Stomach (tissue), 19 donors: ENCODE data around the gene FRMD8. TPM values are rescaled to one million over a fixed set of nuclear protein-coding genes. Genes with fewer than 3 reads are reported as not detected.

Experiments used
- DNase-seq, 2 donors: peaks; one replicate each; pipeline versions ENCODE4 v3.0.0 to v3.0.0-alpha.2; 2013 to 2019
- H3K27ac ChIP-seq, 5 donors: fragments of 200-600 bp in 4 of 5; sonication (generic) in 4 of 5; one replicate each; pipeline ENCODE4 v1.5.1; 2013 to 2019; ENCODE audit warnings: mild to moderate bottlenecking in 1 of 5, moderate library complexity in 1 of 5
- H3K27me3 ChIP-seq, 3 donors: fragments of 200-600 bp; sonication (generic); one replicate each; pipeline ENCODE4 v1.5.1; 2017 to 2019; ENCODE audit warnings: mixed run types in 1 of 3
- H3K36me3 ChIP-seq, 4 donors: fragments of 200-600 bp; sonication (generic); 1 replicate in 3 of 4; 2 replicates in 1 of 4; pipeline ENCODE4 v1.5.1; 2016 to 2019
- H3K4me1 ChIP-seq, 4 donors: fragments of 200-600 bp; sonication (generic); one replicate each; pipeline ENCODE4 v1.5.1; 2016 to 2019
- H3K4me3 ChIP-seq, 4 donors: fragments of 200-600 bp; sonication (generic) in 3 of 4; one replicate each; pipeline ENCODE4 v1.5.1; 2016 to 2019; ENCODE audit warnings: mild to moderate bottlenecking in 1 of 4
- H3K9me3 ChIP-seq, 4 donors: fragments of 200-600 bp; sonication (generic); one replicate each; pipeline ENCODE4 v1.5.1; 2016 to 2019
- EP300 ChIP-seq: sonication (generic); formaldehyde crosslinking; IDR thresholded peaks from one replicate; pipeline ENCODE4 v1.6.1; 2017; ENCODE audit warnings: antibody characterized with exemption
- POLR2A ChIP-seq, 4 donors: fragments of 450-650 bp; IDR thresholded peaks; one replicate each; pipeline ENCODE4 v1.6.1; 2016; ENCODE audit warnings: antibody characterized with exemption in 4 of 4, control low read depth in 2 of 4, mild to moderate bottlenecking in 1 of 4, moderate library complexity in 1 of 4
- POLR2AphosphoS5 ChIP-seq, 3 donors: sonication (generic); formaldehyde crosslinking; IDR thresholded peaks; one replicate each; pipeline ENCODE4 v1.6.1; 2016; ENCODE audit warnings: antibody characterized with exemption in 3 of 3
- WGBS, 5 donors: extraction: QIAGEN DNeasy Blood & Tissue Kit in 3 of 5; methylation state at CpG; one replicate each; pipeline versions ENCODE4 v1.1.5 to v1.1.7; 2013 to 2018; 5-methylcytosine and 5-hydroxymethylcytosine counted together
- intact Hi-C: fragments of 100-400 bp; cut with DNase I; formaldehyde crosslinking; loops from one replicate; pipeline ENCODE4 v1.15.1; 2023; ENCODE audit warnings: low total_unique reads
- long read RNA-seq, 10 donors: transcript quantifications; one replicate each; lab custom pipeline, GENCODE V29; 2026
- polyA plus RNA-seq, 3 donors: library from polyadenylated mRNA; stranded (reverse); fragments of 200-250 nt; gene quantifications; one replicate each; pipeline ENCODE4 v1.2.3, GENCODE V29; 2013
- total RNA-seq, 5 donors: library from RNA; depleted of rRNA; stranded (reverse); fragments of >200 nt; gene quantifications; one replicate each; pipeline versions ENCODE4 v1.1.0 to v1.2.3, GENCODE V29; 2014 to 2016
- TF ChIP-seq, protein P1 (sequence below), 7 experiments: fragments of 450-650 bp in 4 of 7; fragments of 200-600 bp in 3 of 7; sonication (generic) in 3 of 7; IDR thresholded peaks; one replicate each; pipeline ENCODE4 v1.5.1; 2016 to 2019; ENCODE audit warnings: antibody characterized with exemption in 7 of 7, control low read depth in 2 of 7, mild to moderate bottlenecking in 1 of 7
- donor health status: healthy with polysubstance abuse.
- donor health status: Bipolar disorder and iron deficiency.
- donor health status: healthy.

The FRMD8 gene, protein sequence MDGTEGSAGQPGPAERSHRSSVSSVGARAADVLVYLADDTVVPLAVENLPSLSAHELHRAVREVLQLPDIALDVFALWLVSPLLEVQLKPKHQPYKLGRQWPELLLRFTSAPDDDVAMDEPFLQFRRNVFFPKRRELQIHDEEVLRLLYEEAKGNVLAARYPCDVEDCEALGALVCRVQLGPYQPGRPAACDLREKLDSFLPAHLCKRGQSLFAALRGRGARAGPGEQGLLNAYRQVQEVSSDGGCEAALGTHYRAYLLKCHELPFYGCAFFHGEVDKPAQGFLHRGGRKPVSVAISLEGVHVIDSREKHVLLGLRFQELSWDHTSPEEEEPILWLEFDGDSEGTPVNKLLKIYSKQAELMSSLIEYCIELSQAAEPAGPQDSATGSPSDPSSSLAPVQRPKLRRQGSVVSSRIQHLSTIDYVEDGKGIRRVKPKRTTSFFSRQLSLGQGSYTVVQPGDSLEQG
- 100 to 1,000 TPM in 3 of 5 donors, 10 to 100 TPM in 1, 1 to 10 TPM in 1; 9.3 to 340 (median 114) TPM for total RNA-seq
- polyA plus RNA-seq, result 10 to 100 TPM; 11.8 to 16.3 (median 13.6) TPM
- long read RNA-seq, donor 1, result 0 reads
- long read RNA-seq, donor 2, partial matches to known transcripts, result 0 of 3 reads
- long read RNA-seq, donor 2, other reads (novel, unspliced or antisense), result 0 of 3 reads
- long read RNA-seq, donor 3, partial matches to known transcripts, result 0 of 1 reads
- long read RNA-seq, donor 3, other reads (novel, unspliced or antisense), result 0 of 1 reads
- long read RNA-seq, donor 4, result 0 reads
- long read RNA-seq, donor 5, partial matches to known transcripts, result 0 of 4 reads
- long read RNA-seq, donor 5, other reads (novel, unspliced or antisense), result 0 of 4 reads
- long read RNA-seq, donor 6, partial matches to known transcripts, result 0 of 4 reads
- long read RNA-seq, donor 6, other reads (novel, unspliced or antisense), result 0 of 4 reads
- long read RNA-seq, donor 7, partial matches to known transcripts, result 0 of 4 reads
- long read RNA-seq, donor 7, other reads (novel, unspliced or antisense), result 0 of 4 reads
- long read RNA-seq, donor 8, partial matches to known transcripts, result 0 of 2 reads
- long read RNA-seq, donor 8, other reads (novel, unspliced or antisense), result 0 of 2 reads
- long read RNA-seq, donor 9, partial matches to known transcripts, result 0 of 2 reads
- long read RNA-seq, donor 9, other reads (novel, unspliced or antisense), result 0 of 2 reads
- long read RNA-seq, donor 10, partial matches to known transcripts, result 0 of 1 reads
- long read RNA-seq, donor 10, other reads (novel, unspliced or antisense), result 0 of 1 reads

DNA sequence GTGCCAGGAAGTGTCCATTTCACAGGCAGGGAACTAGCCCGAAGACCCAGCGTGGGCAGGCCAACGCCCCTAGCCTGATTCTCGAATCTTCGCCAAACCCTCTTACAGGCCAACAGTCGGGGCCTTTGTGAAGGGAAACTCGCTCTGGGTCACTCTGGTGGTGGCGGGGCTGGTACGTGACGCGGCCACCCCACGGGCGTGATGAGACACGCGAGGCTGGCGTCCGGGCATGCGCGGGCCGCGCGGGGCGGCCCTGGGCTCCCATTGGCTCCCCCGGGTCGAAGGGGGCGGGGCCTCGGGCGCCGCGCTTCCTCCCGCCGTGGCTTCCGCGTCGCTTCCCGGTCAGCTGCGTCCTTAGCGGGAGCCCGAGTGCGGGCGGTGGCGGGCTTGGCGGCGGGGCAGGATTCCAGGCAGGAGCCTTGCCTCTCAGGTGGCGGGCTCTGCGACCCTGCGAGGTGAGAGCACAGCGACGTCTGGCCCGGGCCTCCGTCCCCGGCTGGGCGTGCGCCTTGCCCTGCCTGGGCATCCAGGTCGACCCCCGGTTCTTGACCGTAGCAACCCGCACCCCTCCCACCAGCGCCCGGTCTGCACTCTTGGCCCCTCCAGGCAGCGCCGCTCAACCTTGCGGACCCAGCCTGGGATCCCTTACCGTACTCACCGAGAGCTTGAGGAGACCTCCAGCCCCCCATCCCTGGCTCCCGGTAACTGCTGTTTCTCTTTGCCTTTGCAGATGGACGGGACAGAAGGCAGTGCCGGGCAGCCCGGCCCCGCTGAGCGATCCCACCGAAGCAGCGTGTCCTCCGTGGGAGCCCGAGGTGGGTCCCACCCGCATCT lies at the start of gene FRMD8:
Gene FRMD8 (plus strand): TSS at position 331 of the 834 bp plus-strand sequence. CDS start 400 bp downstream, at position 731.
- Histone ChIP-seq H3K9me3 (no peaks in the 10 kb centered on the region), H3K4me1 (peaks cover 73 to 95% (median 86%) of the 10 kb centered on the region in 4 donors), H3K36me3 (peaks cover under 1 to 28% (median 22%) of the 10 kb centered on the region in 4 donors), H3K27ac (peak within 1 kb of the TSS; percentile 87 to 100 (median 97)), H3K27me3 (no peaks in the 10 kb centered on the region), H3K4me3 (peak within 1 kb of the TSS; percentile 71 to 88 (median 81))
- WGBS, 5 donors, result 0 to 4% (median 1%) methylated on average over 13 to 76 of the region's 76 CpGs
- intact Hi-C loops, result no loop called here
- peak; percentile 95 to 97 for DNase-seq
- TF ChIP-seq POLR2AphosphoS5 (IDR thresholded peaks at IDR 0.05), result peak; percentile 91 to 97 (median 96)
- TF ChIP-seq, protein P1, sequence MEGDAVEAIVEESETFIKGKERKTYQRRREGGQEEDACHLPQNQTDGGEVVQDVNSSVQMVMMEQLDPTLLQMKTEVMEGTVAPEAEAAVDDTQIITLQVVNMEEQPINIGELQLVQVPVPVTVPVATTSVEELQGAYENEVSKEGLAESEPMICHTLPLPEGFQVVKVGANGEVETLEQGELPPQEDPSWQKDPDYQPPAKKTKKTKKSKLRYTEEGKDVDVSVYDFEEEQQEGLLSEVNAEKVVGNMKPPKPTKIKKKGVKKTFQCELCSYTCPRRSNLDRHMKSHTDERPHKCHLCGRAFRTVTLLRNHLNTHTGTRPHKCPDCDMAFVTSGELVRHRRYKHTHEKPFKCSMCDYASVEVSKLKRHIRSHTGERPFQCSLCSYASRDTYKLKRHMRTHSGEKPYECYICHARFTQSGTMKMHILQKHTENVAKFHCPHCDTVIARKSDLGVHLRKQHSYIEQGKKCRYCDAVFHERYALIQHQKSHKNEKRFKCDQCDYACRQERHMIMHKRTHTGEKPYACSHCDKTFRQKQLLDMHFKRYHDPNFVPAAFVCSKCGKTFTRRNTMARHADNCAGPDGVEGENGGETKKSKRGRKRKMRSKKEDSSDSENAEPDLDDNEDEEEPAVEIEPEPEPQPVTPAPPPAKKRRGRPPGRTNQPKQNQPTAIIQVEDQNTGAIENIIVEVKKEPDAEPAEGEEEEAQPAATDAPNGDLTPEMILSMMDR (IDR thresholded peaks at IDR 0.05), result no peak
- TF ChIP-seq EP300, result no peak
- peak in 1 of 4 donors; percentile 50 for TF ChIP-seq POLR2A (IDR thresholded peaks at IDR 0.05)

DNA sequence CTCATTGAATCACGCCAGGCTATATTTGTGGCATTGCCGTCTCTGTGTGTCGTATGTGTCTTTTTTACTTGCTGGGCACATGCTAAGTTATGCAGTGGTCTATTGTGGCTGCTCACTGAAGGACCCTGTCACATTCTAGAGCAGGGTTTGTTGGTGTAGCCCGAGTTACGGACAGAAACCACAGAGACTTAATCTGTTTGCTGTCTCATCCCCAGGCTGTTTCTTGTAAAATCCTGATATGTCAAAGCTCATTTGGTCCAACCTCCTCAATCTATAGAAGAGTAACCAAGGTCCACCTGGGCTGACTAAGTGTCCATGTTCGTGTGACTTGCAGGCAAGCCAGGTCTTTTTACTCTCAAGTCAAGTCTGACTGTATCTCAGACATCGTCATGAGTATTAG lies 47.8 kb upstream of the FRMD8 start:
- no peaks in the 10 kb centered on the region for H3K9me3 ChIP-seq
- intact Hi-C loops, result no loop called here
- TF ChIP-seq POLR2A (IDR thresholded peaks at IDR 0.05) (no peak), POLR2AphosphoS5 (IDR thresholded peaks at IDR 0.05) (no peak), EP300 (no peak)
- TF ChIP-seq, protein P1 (IDR thresholded peaks at IDR 0.05), result no peak
- H3K4me3 ChIP-seq, result no peak overlapping the region
- H3K27ac ChIP-seq, result no peak overlapping the region
- no peaks in the 10 kb centered on the region for H3K27me3 ChIP-seq
- peaks cover 36 to 57% (median 54%) of the 10 kb centered on the region in 4 donors for H3K36me3 ChIP-seq
- no peak for DNase-seq
- 74 to 90% (median 86%) methylated on average over 7 of the region's 7 CpGs for WGBS, 5 donors
- peaks cover 13 to 55% (median 33%) of the 10 kb centered on the region in 4 donors for H3K4me1 ChIP-seq

DNA sequence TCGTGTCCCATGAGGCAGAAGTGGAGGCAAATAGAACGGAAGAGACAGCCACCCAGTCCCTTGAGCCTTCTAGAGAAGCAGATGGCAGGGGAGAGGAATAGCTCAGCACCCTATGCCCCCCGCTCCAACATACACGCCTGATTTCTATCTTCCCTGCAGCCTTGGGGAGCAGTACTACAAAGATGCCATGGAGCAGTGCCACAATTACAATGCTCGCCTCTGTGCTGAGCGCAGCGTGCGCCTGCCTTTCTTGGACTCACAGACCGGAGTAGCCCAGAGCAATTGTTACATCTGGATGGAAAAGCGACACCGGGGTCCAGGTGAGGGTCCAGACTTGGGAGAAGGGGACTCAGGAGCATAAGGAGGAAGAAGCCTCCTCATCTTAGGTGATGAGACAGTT lies 46.2 kb upstream of the FRMD8 start:
- WGBS, 5 donors, result 89 to 95% (median 94%) methylated on average over 11 of the region's 11 CpGs

More for the DNA sequence above, 46.2 kb upstream of the FRMD8 start:
- peaks cover 3 to 45% (median 23%) of the 10 kb centered on the region in 4 donors for H3K4me1 ChIP-seq
- no peak overlapping the region for H3K4me3 ChIP-seq
- H3K27me3 ChIP-seq, result no peaks in the 10 kb centered on the region
- no peak overlapping the region for H3K27ac ChIP-seq
- no peaks in the 10 kb centered on the region for H3K9me3 ChIP-seq
- no peak for TF ChIP-seq EP300
- TF ChIP-seq, protein P1 (IDR thresholded peaks at IDR 0.05), result no peak
- no peak for TF ChIP-seq POLR2AphosphoS5 (IDR thresholded peaks at IDR 0.05)
- TF ChIP-seq POLR2A (IDR thresholded peaks at IDR 0.05), result no peak
- peaks cover 52 to 73% (median 69%) of the 10 kb centered on the region in 4 donors for H3K36me3 ChIP-seq
- intact Hi-C loops, result no loop called here
- DNase-seq, result no peak
